ENCODE measurements around the gene UBE2H.

DNA sequence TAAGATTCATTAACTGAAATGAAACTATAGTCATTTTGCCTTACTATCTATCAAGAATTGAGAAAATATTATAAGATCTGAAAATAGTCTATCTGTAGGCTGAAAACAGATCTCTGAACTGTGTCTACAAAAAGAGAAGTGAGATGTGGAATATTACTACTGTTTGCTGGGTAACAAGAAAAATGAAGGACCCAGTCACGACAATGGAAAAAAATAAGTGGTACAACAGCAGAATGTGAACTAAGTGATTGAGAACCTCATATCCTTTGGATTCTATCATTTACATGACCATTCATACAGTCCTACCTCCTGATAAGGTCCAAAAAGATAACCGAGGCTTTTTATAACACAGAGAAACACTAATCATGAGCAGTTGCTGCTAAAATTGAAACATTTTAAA, 94.3 kb downstream of the UBE2H start:
- TF ChIP-seq, protein P1, sequence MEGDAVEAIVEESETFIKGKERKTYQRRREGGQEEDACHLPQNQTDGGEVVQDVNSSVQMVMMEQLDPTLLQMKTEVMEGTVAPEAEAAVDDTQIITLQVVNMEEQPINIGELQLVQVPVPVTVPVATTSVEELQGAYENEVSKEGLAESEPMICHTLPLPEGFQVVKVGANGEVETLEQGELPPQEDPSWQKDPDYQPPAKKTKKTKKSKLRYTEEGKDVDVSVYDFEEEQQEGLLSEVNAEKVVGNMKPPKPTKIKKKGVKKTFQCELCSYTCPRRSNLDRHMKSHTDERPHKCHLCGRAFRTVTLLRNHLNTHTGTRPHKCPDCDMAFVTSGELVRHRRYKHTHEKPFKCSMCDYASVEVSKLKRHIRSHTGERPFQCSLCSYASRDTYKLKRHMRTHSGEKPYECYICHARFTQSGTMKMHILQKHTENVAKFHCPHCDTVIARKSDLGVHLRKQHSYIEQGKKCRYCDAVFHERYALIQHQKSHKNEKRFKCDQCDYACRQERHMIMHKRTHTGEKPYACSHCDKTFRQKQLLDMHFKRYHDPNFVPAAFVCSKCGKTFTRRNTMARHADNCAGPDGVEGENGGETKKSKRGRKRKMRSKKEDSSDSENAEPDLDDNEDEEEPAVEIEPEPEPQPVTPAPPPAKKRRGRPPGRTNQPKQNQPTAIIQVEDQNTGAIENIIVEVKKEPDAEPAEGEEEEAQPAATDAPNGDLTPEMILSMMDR (IDR thresholded peaks at IDR 0.05 in 4 of 5, conservative IDR thresholded peaks at IDR 0.05 in 1 of 5), result no peak
- TF ChIP-seq POLR2A (IDR thresholded peaks at IDR 0.05), result no peak
